ENCODE results near the gene ELOVL3. TPM values are rescaled to one million over a fixed set of nuclear protein-coding genes. Genes with fewer than 3 reads are reported as not detected.
A peak's percentile ranks its signal among the peaks of the same experiment; 100 is the strongest.

ELOVL3 gene
- total RNA-seq, 1 experiment from 2014 or later = not detected

- H3K9me3 ChIP-seq (ENCODE audit: low read length) = no peaks in the 10 kb centered on the region
These were observed 6.7 kb upstream of the ELOVL3 start for GRCh38 chr10:102219370-102219769.

GRCh38 chr10:102220612-102221011 lies 5.5 kb upstream of the ELOVL3 start:
- Histone ChIP-seq H3K36me3 (ENCODE audit: insufficient read depth, low read length) (no peaks in the 10 kb centered on the region), H3K9ac (ENCODE audit: low read length) (no peak overlapping the region), H2AFZ (ENCODE audit: low read length) (no peak overlapping the region), H4K20me1 (ENCODE audit: insufficient read depth, low read depth, low read length) (no peaks in the 10 kb centered on the region), H3K27me3 (ENCODE audit: low read length) (no peaks in the 10 kb centered on the region), H3K4me1 (ENCODE audit: low read length) (peaks cover under 1% of the 10 kb centered on the region), H3K9me2 (replicated peaks; ENCODE audit: insufficient read depth, low read length) (no peaks in the 10 kb centered on the region), H3K4me3 (ENCODE audit: low read length) (no peak overlapping the region), H3K79me2 (ENCODE audit: low read length) (no peaks in the 10 kb centered on the region), H3K4me2 (ENCODE audit: low read depth, low read length, poor library complexity, severe bottlenecking) (no peak overlapping the region), H3K9me3 (ENCODE audit: low read length) (no peaks in the 10 kb centered on the region), H3K27ac (ENCODE audit: low read length) (no peak overlapping the region)
- no peak for DNase-seq

More at GRCh38 chr10:102219370-102219769, 6.7 kb upstream of the ELOVL3 start:
- Histone ChIP-seq H2AFZ (ENCODE audit: low read length) (no peak overlapping the region), H3K27ac (ENCODE audit: low read length) (no peak overlapping the region), H3K36me3 (ENCODE audit: insufficient read depth, low read length) (no peaks in the 10 kb centered on the region), H3K9ac (ENCODE audit: low read length) (no peak overlapping the region), H3K4me2 (ENCODE audit: low read depth, low read length, poor library complexity, severe bottlenecking) (no peak overlapping the region), H3K27me3 (ENCODE audit: low read length) (no peaks in the 10 kb centered on the region), H3K9me2 (replicated peaks; ENCODE audit: insufficient read depth, low read length) (no peaks in the 10 kb centered on the region), H3K4me1 (ENCODE audit: low read length) (no peaks in the 10 kb centered on the region), H3K79me2 (ENCODE audit: low read length) (no peaks in the 10 kb centered on the region), H3K4me3 (ENCODE audit: low read length) (no peak overlapping the region), H4K20me1 (ENCODE audit: insufficient read depth, low read depth, low read length) (no peaks in the 10 kb centered on the region)
- DNase-seq = no peak

- no peak overlapping the region for H3K4me3 ChIP-seq (ENCODE audit: low read length)
- peaks cover 8% of the 10 kb centered on the region for H3K4me1 ChIP-seq (ENCODE audit: low read length)
- no peak overlapping the region for H3K4me2 ChIP-seq (ENCODE audit: low read depth, low read length, poor library complexity, severe bottlenecking)
- no peaks in the 10 kb centered on the region for H3K9me3 ChIP-seq (ENCODE audit: low read length)
- no peak overlapping the region for H3K27ac ChIP-seq (ENCODE audit: low read length)
- no peak for DNase-seq
- no peaks in the 10 kb centered on the region for H4K20me1 ChIP-seq (ENCODE audit: insufficient read depth, low read depth, low read length)
- no peaks in the 10 kb centered on the region for H3K79me2 ChIP-seq (ENCODE audit: low read length)
- H3K9me2 ChIP-seq (replicated peaks; ENCODE audit: insufficient read depth, low read length) = no peaks in the 10 kb centered on the region
- no peak overlapping the region for H2AFZ ChIP-seq (ENCODE audit: low read length)
- H3K9ac ChIP-seq (ENCODE audit: low read length) = no peak overlapping the region
- H3K27me3 ChIP-seq (ENCODE audit: low read length) = no peaks in the 10 kb centered on the region
- no peaks in the 10 kb centered on the region for H3K36me3 ChIP-seq (ENCODE audit: insufficient read depth, low read length)
These were observed 3.3 kb upstream of the ELOVL3 start for GRCh38 chr10:102222797-102223196.

- H3K9ac ChIP-seq (ENCODE audit: low read length) = no peak overlapping the region
- no peaks in the 10 kb centered on the region for H3K9me2 ChIP-seq (replicated peaks; ENCODE audit: insufficient read depth, low read length)
- no peaks in the 10 kb centered on the region for H4K20me1 ChIP-seq (ENCODE audit: insufficient read depth, low read depth, low read length)
- H3K36me3 ChIP-seq (ENCODE audit: insufficient read depth, low read length) = no peaks in the 10 kb centered on the region
- no peak overlapping the region for H3K27ac ChIP-seq (ENCODE audit: low read length)
- H3K79me2 ChIP-seq (ENCODE audit: low read length) = no peaks in the 10 kb centered on the region
- DNase-seq = no peak
- H3K27me3 ChIP-seq (ENCODE audit: low read length) = no peaks in the 10 kb centered on the region
- H3K4me3 ChIP-seq (ENCODE audit: low read length) = no peak overlapping the region
- H3K9me3 ChIP-seq (ENCODE audit: low read length) = no peaks in the 10 kb centered on the region
- H3K4me2 ChIP-seq (ENCODE audit: low read depth, low read length, poor library complexity, severe bottlenecking) = peak overlapping the region; percentile 51
- H3K4me1 ChIP-seq (ENCODE audit: low read length) = peaks cover 13% of the 10 kb centered on the region
- H2AFZ ChIP-seq (ENCODE audit: low read length) = no peak overlapping the region
These were observed 407 bp downstream of the ELOVL3 start for GRCh38 chr10:102226542-102226870.

- Histone ChIP-seq H3K27me3 (ENCODE audit: low read length) (no peaks in the 10 kb centered on the region), H3K4me2 (ENCODE audit: low read depth, low read length, poor library complexity, severe bottlenecking) (no peak overlapping the region)
These were observed 951 bp downstream of the ELOVL3 start for GRCh38 chr10:102227050-102227449.

GRCh38 chr10:102229810-102230263 lies 3.7 kb downstream of the ELOVL3 start:
- H3K4me3 ChIP-seq (ENCODE audit: low read length) = no peak overlapping the region
- H3K36me3 ChIP-seq (ENCODE audit: insufficient read depth, low read length) = no peaks in the 10 kb centered on the region
- H2AFZ ChIP-seq (ENCODE audit: low read length) = no peak overlapping the region
- no peaks in the 10 kb centered on the region for H3K79me2 ChIP-seq (ENCODE audit: low read length)
- H3K9me3 ChIP-seq (ENCODE audit: low read length) = no peaks in the 10 kb centered on the region
- H3K27me3 ChIP-seq (ENCODE audit: low read length) = no peaks in the 10 kb centered on the region
- H3K27ac ChIP-seq (ENCODE audit: low read length) = no peak overlapping the region
- DNase-seq = peak; percentile 86
- H3K4me2 ChIP-seq (ENCODE audit: low read depth, low read length, poor library complexity, severe bottlenecking) = peak overlapping the region; percentile 15
- H3K9me2 ChIP-seq (replicated peaks; ENCODE audit: insufficient read depth, low read length) = no peaks in the 10 kb centered on the region
- no peak overlapping the region for H3K9ac ChIP-seq (ENCODE audit: low read length)
- no peaks in the 10 kb centered on the region for H4K20me1 ChIP-seq (ENCODE audit: insufficient read depth, low read depth, low read length)
- H3K4me1 ChIP-seq (ENCODE audit: low read length) = peaks cover 13% of the 10 kb centered on the region

More at GRCh38 chr10:102227050-102227449, 951 bp downstream of the ELOVL3 start:
- DNase-seq = no peak
- Histone ChIP-seq H3K4me1 (ENCODE audit: low read length) (peaks cover 13% of the 10 kb centered on the region), H3K9me2 (replicated peaks; ENCODE audit: insufficient read depth, low read length) (no peaks in the 10 kb centered on the region), H3K27ac (ENCODE audit: low read length) (no peak overlapping the region), H3K79me2 (ENCODE audit: low read length) (no peaks in the 10 kb centered on the region), H3K36me3 (ENCODE audit: insufficient read depth, low read length) (no peaks in the 10 kb centered on the region), H2AFZ (ENCODE audit: low read length) (no peak overlapping the region), H3K9ac (ENCODE audit: low read length) (no peak overlapping the region), H3K9me3 (ENCODE audit: low read length) (no peaks in the 10 kb centered on the region), H3K4me3 (ENCODE audit: low read length) (no peak overlapping the region), H4K20me1 (ENCODE audit: insufficient read depth, low read depth, low read length) (no peaks in the 10 kb centered on the region)

- no peaks in the 10 kb centered on the region for H3K36me3 ChIP-seq (ENCODE audit: insufficient read depth, low read length)
- H3K79me2 ChIP-seq (ENCODE audit: low read length) = no peaks in the 10 kb centered on the region
- no peak overlapping the region for H3K27ac ChIP-seq (ENCODE audit: low read length)
- peaks cover 13% of the 10 kb centered on the region for H3K4me1 ChIP-seq (ENCODE audit: low read length)
- no peak overlapping the region for H2AFZ ChIP-seq (ENCODE audit: low read length)
- peak overlapping the region; percentile 15 for H3K4me2 ChIP-seq (ENCODE audit: low read depth, low read length, poor library complexity, severe bottlenecking)
- H3K9me2 ChIP-seq (replicated peaks; ENCODE audit: insufficient read depth, low read length) = no peaks in the 10 kb centered on the region
- no peaks in the 10 kb centered on the region for H4K20me1 ChIP-seq (ENCODE audit: insufficient read depth, low read depth, low read length)
- no peaks in the 10 kb centered on the region for H3K9me3 ChIP-seq (ENCODE audit: low read length)
- H3K27me3 ChIP-seq (ENCODE audit: low read length) = no peaks in the 10 kb centered on the region
- no peak overlapping the region for H3K9ac ChIP-seq (ENCODE audit: low read length)
- no peak overlapping the region for H3K4me3 ChIP-seq (ENCODE audit: low read length)
- peak; percentile 52 for DNase-seq
These were observed 4.3 kb downstream of the ELOVL3 start for GRCh38 chr10:102230264-102230860.

- no peak overlapping the region for H2AFZ ChIP-seq (ENCODE audit: low read length)
- H3K36me3 ChIP-seq (ENCODE audit: insufficient read depth, low read length) = no peaks in the 10 kb centered on the region
- no peaks in the 10 kb centered on the region for H3K9me2 ChIP-seq (replicated peaks; ENCODE audit: insufficient read depth, low read length)
- no peaks in the 10 kb centered on the region for H3K79me2 ChIP-seq (ENCODE audit: low read length)
- H3K4me2 ChIP-seq (ENCODE audit: low read depth, low read length, poor library complexity, severe bottlenecking) = no peak overlapping the region
- no peak overlapping the region for H3K4me3 ChIP-seq (ENCODE audit: low read length)
- H3K9me3 ChIP-seq (ENCODE audit: low read length) = no peaks in the 10 kb centered on the region
- no peak overlapping the region for H3K27ac ChIP-seq (ENCODE audit: low read length)
- no peak overlapping the region for H3K9ac ChIP-seq (ENCODE audit: low read length)
- no peak for DNase-seq
- no peaks in the 10 kb centered on the region for H4K20me1 ChIP-seq (ENCODE audit: insufficient read depth, low read depth, low read length)
- H3K4me1 ChIP-seq (ENCODE audit: low read length) = peaks cover 10% of the 10 kb centered on the region
- H3K27me3 ChIP-seq (ENCODE audit: low read length) = no peaks in the 10 kb centered on the region
These were observed 4.8 kb downstream of the ELOVL3 start for GRCh38 chr10:102230861-102231356.

Data from Karpas-422 (cell line).